HL-60/S4 (cell line): Measurements from ENCODE around the gene STAT1.
"Not testable (repeated sequence)": the region's sequence is repeated elsewhere in the genome, so short reads cannot be mapped to it uniquely, and the experiment has no call there.

ENCODE experiments used
- in situ Hi-C: fragments of 300-500 bp; cut with MboI; formaldehyde crosslinking; loops from 2 replicates; pipeline ENCODE4 v1.14.3; 2022; ENCODE audit warnings: low sequenced_read_pairs

The STAT1 gene

GRCh38 chr2:191009541-191010374, 4.2 kb downstream of the STAT1 start:
- in situ Hi-C loops: no loop called here

DNA sequence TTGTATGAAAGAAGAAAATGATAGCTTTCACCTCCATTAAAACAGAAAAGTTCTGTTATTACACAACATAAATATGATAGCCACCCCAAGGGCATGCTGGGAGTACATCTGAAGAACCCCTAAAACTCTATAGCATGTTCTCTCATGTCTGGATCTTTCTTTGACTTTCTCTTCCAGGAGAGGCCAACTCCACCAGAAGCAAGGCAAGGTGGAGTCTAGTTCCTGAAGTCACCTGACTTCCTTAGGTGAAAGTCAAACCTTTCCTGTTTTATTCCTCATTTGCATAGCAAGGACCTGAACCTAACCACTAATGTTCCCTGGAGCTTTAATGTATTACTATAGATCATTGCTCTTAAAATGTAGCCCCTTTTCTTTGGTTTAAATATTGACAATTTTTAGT, 5.7 kb downstream of the STAT1 start:
- in situ Hi-C loops: no loop called here

DNA sequence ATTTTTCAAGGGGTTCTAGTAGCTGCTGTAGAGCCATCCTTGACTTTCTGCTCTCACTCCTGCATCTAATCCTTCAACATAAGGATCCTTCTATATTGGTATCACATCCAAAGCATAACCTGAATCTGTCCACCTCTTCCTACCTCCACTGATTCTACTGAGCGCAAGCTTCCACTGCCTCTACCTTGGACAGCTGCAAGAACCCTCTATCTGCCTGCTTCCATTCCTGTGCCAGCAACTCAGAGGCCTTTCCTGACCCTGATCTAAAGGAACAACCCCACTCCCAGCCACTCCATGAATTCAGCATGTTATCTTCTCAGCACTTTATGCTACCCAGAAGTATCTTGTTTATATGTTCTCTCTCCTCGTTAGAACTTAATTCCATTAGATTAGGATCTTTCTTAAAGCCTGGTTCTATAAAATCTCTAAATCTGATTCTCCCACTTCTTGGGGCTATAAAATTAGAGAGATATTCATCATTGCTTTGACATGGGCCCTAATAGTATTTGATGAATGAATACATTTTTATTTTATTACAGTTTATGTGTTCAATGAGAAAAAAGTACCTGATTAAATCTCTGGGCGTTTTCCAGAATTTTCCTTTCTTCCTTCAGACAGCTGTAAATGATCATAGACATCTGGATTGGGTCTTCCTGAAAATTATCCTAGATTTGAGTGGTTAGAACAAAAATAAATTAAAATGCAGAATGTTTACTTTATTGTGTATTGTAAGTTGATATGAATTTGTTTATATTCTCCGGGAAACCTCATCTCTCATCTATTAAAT, 6.8 kb downstream of the STAT1 start:
- in situ Hi-C loops: no loop called here

DNA sequence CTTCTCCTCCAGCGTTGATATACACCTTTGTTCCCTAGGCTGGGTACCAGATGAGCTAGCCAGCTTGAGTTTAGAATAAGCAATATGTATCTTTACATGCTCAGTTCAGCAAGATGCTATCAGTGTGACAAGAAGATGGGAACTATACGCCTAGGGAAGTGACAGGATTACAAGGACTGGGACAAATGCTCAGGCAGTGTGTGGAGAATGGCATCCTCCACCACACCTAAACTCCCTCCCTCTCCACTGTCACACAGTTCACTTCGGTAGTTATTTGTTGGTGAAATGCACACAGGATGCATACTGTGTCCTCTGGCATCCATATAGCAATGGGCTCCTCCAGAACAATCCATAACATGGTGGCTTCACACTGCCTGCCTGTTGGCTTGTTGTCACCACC, 7.7 kb downstream of the STAT1 start:
- in situ Hi-C loops: no loop called here

GRCh38 chr2:191003405-191004309, 10.3 kb downstream of the STAT1 start:
- in situ Hi-C loops: no loop called here

GRCh38 chr2:191001624-191002023, 12.3 kb downstream of the STAT1 start:
- in situ Hi-C loops: no loop called here

GRCh38 chr2:191001032-191001431, 12.9 kb downstream of the STAT1 start:
- in situ Hi-C loops: no loop called here

DNA sequence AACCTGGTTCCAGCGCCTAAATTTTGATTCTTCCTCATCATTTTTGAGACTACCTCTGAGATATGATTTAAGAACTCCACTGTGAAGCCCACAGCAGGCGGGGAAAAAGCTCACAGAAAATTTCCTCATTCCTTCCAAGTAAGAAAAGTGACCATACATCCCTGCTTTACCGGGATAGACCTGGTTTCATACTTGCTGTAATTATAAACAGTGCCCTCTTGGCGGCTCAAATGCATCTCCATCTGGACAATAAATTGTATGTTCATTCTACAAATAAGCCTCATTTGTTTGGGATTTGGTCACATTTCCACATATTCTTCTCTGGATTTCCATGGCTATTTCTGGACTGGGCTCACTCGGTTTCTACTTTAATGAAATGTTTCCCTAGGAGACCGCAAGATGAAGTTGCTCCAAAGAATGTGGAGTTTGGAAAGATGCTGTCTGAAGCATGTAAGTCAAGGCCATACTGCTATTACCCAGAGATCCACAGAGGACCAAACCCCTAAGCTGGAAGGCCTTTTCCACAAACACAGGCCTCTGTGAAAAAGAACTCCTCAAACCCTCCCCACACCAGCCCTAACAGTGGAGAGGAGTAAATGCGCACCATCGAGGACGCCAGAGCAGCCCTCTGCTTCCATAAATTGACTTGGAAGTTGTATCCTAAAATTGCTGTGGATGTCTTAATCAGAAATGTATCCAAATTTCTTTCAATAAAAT, 13.9 kb downstream of the STAT1 start:
- in situ Hi-C loops: no loop called here

- in situ Hi-C loops: no loop called here
These were observed 14.9 kb downstream of the STAT1 start for GRCh38 chr2:190999058-190999457.

DNA sequence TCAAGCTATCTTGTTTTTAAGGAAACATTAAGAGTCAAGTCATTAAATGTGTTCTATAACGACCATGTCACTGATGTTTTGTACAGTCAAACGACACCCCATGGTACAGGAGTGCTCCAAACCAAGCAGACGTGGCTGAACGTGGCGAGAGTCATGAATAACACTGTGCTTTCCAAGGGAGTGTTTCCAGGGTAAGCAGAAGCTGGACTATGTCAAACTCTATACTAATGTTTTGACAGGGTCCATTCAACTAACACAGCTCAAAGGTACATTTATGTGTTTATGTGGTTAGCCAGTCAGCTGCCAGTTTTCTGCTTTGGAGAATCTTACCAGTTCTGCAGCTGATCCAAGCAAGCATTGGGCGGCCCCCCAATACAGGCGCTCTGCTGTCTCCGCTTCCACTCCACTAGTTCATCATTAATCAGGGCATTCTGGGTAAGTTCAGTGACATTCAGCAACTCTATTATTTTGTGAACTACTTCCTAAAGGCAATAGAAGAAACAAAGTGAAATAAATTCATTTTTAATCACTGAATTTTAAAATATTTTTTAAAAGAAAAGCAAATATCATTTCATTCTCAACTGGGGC, 16.4 kb downstream of the STAT1 start:
- in situ Hi-C loops: no loop called here

- in situ Hi-C loops: no loop called here
These were observed 17.0 kb downstream of the STAT1 start for GRCh38 chr2:190996947-190997346.

GRCh38 chr2:190996338-190996946, 17.5 kb downstream of the STAT1 start:
- in situ Hi-C loops: no loop called here

- in situ Hi-C loops: not testable (repeated sequence)
These were observed 18.7 kb downstream of the STAT1 start for GRCh38 chr2:190995315-190995714.

DNA sequence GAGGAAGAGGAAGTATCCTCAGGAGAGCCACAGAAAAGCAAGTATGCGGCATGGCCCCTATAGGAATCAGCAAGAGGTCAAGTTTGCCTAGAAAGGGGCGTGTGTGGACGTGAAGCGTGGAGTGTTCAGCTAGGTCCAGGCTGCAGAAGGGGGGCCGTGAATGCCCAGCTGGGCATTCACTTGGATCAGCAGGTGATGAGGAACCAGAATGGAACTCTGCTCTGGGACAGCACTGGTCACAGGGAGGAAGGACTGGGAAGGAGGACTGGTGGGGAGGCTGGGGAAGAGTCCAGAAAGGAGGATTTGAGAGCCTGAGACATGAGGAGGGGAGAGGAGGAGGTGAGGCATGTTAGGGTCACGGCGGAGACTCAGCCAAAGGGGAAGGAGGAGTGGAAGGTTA, 19.8 kb downstream of the STAT1 start:
- in situ Hi-C loops: no loop called here

DNA sequence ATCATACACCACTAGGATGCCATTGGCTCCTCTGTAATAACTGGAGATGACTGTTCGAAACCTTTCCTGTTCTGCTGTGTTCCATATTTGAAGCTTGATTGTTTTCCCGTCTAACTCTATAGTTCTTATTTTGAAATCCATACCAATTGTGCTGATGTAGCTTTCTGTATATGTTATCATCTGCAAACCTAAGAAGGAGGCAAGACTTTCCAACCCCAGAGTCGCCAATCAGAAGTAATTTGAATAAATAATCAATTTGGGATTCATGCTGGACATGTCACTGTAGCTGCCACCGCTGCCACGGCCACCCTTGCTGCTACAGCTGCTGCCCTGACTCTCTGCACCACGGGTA, 20.7 kb downstream of the STAT1 start:
- in situ Hi-C loops: no loop called here

DNA sequence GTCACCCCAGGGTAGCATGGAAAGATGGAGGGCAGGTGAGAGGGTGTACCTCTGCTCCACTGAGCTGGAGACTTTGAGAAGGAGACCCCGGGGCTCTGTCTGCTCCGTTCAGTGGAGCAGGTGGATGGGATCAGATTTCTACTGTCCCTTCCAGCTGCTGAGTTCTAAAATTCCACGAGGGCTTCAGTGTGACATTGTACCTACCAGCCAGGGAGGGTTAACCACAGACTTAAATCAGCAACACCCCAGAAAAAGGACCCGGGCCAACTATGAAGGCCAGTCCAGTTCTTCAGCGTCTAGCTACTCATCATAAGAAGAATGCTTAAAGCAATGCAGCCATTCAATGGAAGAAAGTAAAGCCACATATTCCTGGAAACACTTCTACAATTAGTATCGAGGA, 23.8 kb downstream of the STAT1 start:
- in situ Hi-C loops: no loop called here

- in situ Hi-C loops: no loop called here
These were observed 25.1 kb downstream of the STAT1 start for GRCh38 chr2:190988910-190989309.

DNA sequence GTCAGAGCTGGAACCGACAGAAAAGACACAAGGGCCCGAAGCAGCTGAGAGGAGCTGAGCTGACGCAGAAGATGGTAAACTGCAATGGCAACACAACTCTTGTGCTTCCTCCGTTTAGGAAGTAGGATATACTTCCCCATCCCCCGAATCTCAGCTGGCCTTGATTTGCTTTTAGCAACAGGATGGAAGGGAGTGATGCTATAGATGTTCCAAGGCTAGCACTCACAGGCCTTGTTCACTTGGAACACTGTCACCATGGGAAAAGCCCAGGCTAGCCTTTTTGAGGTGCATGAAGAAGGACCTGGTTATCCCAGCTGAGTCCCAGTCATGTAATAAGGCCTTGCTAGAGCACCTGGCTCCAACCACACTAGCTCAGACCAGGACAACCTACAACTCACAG, 26.0 kb downstream of the STAT1 start:
- in situ Hi-C loops: no loop called here

DNA sequence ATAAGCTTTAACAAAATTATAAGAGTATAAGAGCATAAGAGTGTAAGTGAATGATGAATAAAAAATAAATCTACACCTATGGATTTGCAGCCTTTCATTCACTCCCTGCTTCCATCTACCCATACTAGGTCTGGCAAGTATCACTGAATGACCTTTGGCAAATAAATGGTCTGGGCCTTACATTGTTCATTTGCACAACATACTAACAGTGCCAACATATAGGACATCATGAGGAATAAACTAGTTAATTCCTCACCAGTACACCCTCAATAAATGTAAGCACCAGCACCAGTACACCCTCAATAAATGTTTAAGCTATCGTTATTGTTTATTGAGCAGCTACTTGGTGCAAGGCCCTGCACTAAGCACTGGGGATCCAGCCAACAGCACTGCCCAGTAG, 26.9 kb downstream of the STAT1 start:
- in situ Hi-C loops: no loop called here
